Transverse colon (tissue), 4 donors: ENCODE results near the gene AHR.

Source experiments
- CTCF ChIP-seq, 5 experiments: fragments of 200-600 bp in 3 of 5; fragments of 450-650 bp in 2 of 5; sonication (generic) in 3 of 5; IDR thresholded peaks; 1 replicate in 2 of 5; 2 replicates in 3 of 5; pipeline ENCODE4 v1.5.1; 2016 to 2017; ENCODE audit warnings: antibody characterized with exemption in 5 of 5, inconsistent platforms in 3 of 5, mild to moderate bottlenecking in 2 of 5, moderate library complexity in 1 of 5
- EP300 ChIP-seq: sonication (generic); formaldehyde crosslinking; IDR thresholded peaks from one replicate; pipeline ENCODE4 v1.6.1; 2017; ENCODE audit warnings: antibody characterized with exemption, low read depth
- POLR2A ChIP-seq: fragments of 450-650 bp; IDR thresholded peaks from one replicate; pipeline ENCODE4 v1.6.1; 2016; ENCODE audit warnings: antibody characterized with exemption, mild to moderate bottlenecking, moderate library complexity
- POLR2AphosphoS5 ChIP-seq, 3 donors: sonication (generic); formaldehyde crosslinking; IDR thresholded peaks; one replicate each; pipeline ENCODE4 v1.6.1; 2016; ENCODE audit warnings: antibody characterized with exemption in 3 of 3

- TF ChIP-seq CTCF (IDR thresholded peaks at IDR 0.05) (no peak), EP300 (no peak), POLR2AphosphoS5 (IDR thresholded peaks at IDR 0.05) (no peak), POLR2A (no peak)
Measured at GRCh38 chr7:17313194-17313593, 14.7 kb downstream of the AHR start.
